IMR-90 (cell line): ENCODE measurements around the gene RARB. TPM values are rescaled to one million over a fixed set of nuclear protein-coding genes. Genes with fewer than 3 reads are reported as not detected.

ENCODE experiments used
- ATAC-seq: fragments of 200-7000 bp; cut with Tn5 transposase; 2 replicates; pipeline ENCODE4 v1.9.1; 2020; ENCODE audit warnings: low read depth, mild to moderate bottlenecking, moderate library complexity
- BruUV-seq: library from RNA; stranded (reverse); fragments of 400-500 nt; replicated peaks from 2 replicates; lab custom pipeline; 2021; lab: Mats Ljungman, UMichigan
- CTCF ChIA-PET: fragments of 300-600 bp; formaldehyde crosslinking; extraction: SDS; loops from one replicate; lab custom pipeline; 2021; ENCODE audit warnings: antibody characterized with exemption; lab: Yijun Ruan, JAX
- POLR2A ChIA-PET: fragments of 300-600 bp; sonication (Branson Sonifier 250); formaldehyde crosslinking; loops from one replicate; lab custom pipeline; 2022; ENCODE audit warnings: antibody characterized with exemption; ENCODE audit not compliant: unreplicated experiment; lab: Charles Lee
- DNase-seq: peaks from one replicate; pipeline ENCODE4 v3.0.0; 2013
- H2AFZ ChIP-seq: replicated peaks from 2 replicates; pipeline ENCODE3; 2013; ENCODE audit warnings: low read length, mild to moderate bottlenecking; ENCODE audit not compliant: poor library complexity
- H2AK5ac ChIP-seq: 2 replicates; pipeline ENCODE4 v1.6.1; 2013; ENCODE audit warnings: low read depth, low read length, inconsistent platforms
- H2AK9ac ChIP-seq: replicated peaks from 2 replicates; pipeline ENCODE3; 2013; ENCODE audit warnings: mild to moderate bottlenecking, low read depth, low read length, moderate library complexity; ENCODE audit not compliant: poor library complexity
- H2BK120ac ChIP-seq: 2 replicates; pipeline ENCODE4 v1.6.1; 2013; ENCODE audit warnings: low read depth, low read length, inconsistent platforms
- H2BK15ac ChIP-seq: 3 replicates; pipeline ENCODE4 v1.6.1; 2013; ENCODE audit warnings: low read depth, low read length, inconsistent platforms
- H2BK20ac ChIP-seq: 2 replicates; pipeline ENCODE4 v1.6.1; 2013; ENCODE audit warnings: low read depth, mild to moderate bottlenecking, inconsistent platforms, low read length, moderate library complexity
- H2BK5ac ChIP-seq: 2 replicates; pipeline ENCODE4 v1.6.1; 2013; ENCODE audit warnings: mild to moderate bottlenecking, low read depth, low read length, inconsistent platforms; ENCODE audit not compliant: poor library complexity, severe bottlenecking
- H3K14ac ChIP-seq: replicated peaks from 2 replicates; pipeline ENCODE4 v1.6.1; 2013; ENCODE audit warnings: low read depth, low read length, inconsistent platforms
- H3K18ac ChIP-seq: 2 replicates; pipeline ENCODE4 v1.6.1; 2013; ENCODE audit warnings: low read depth, low read length, control low read depth
- H3K23ac ChIP-seq: 2 replicates; pipeline ENCODE4 v1.6.1; 2013; ENCODE audit warnings: low read depth, low read length, inconsistent platforms
- H3K27ac ChIP-seq: 2 replicates; pipeline ENCODE4 v1.5.1; 2013; ENCODE audit warnings: mild to moderate bottlenecking, control low read depth, low read length; ENCODE audit not compliant: insufficient read depth
- H3K27me3 ChIP-seq: 2 replicates; pipeline ENCODE4 v1.6.1; 2013; ENCODE audit warnings: low read length; ENCODE audit not compliant: control insufficient read depth, insufficient read depth
- H3K36me3 ChIP-seq: 2 replicates; pipeline ENCODE4 v1.6.1; 2013; ENCODE audit warnings: low read length, mixed read lengths; ENCODE audit not compliant: control insufficient read depth, insufficient read depth
- H3K4ac ChIP-seq: 2 replicates; pipeline ENCODE4 v1.6.1; 2013; ENCODE audit warnings: low read depth, low read length, inconsistent platforms
- H3K4me1 ChIP-seq: 2 replicates; pipeline ENCODE4 v1.6.1; 2013; ENCODE audit warnings: low read length, mixed read lengths; ENCODE audit not compliant: control insufficient read depth, insufficient read depth
- H3K4me2 ChIP-seq: 2 replicates; pipeline ENCODE4 v1.6.1; 2013; ENCODE audit warnings: low read depth, mild to moderate bottlenecking, control low read depth, low read length, moderate library complexity
- H3K4me3 ChIP-seq: 2 replicates; pipeline ENCODE4 v1.5.1; 2013; ENCODE audit warnings: low read depth, mild to moderate bottlenecking, control low read depth, low read length, moderate library complexity; ENCODE audit not compliant: insufficient read depth
- H3K56ac ChIP-seq: 2 replicates; pipeline ENCODE4 v1.6.1; 2013; ENCODE audit warnings: low read length, inconsistent platforms; ENCODE audit not compliant: insufficient read depth; ENCODE audit errors: extremely low read depth
- H3K79me1 ChIP-seq, 2 experiments: 2 replicates each; pipeline ENCODE4 v1.6.1; 2013; ENCODE audit warnings: low read length in 2 of 2, inconsistent platforms in 1 of 2, low read depth in 1 of 2
- H3K9ac ChIP-seq: 2 replicates; pipeline ENCODE4 v1.6.1; 2013; ENCODE audit warnings: low read depth, low read length, control low read depth
- H3K9me1 ChIP-seq: 2 replicates; pipeline ENCODE4 v1.6.1; 2013; ENCODE audit warnings: low read length, inconsistent platforms; ENCODE audit not compliant: insufficient read depth
- H3K9me3 ChIP-seq: 2 replicates; pipeline ENCODE4 v1.6.1; 2013; ENCODE audit warnings: low read length; ENCODE audit not compliant: control insufficient read depth, insufficient read depth
- H4K20me1 ChIP-seq: 2 replicates; pipeline ENCODE4 v1.6.1; 2013; ENCODE audit warnings: low read length, inconsistent platforms; ENCODE audit not compliant: insufficient read depth
- H4K5ac ChIP-seq: 2 replicates; pipeline ENCODE4 v1.6.1; 2013; ENCODE audit warnings: mild to moderate bottlenecking, low read depth, low read length, control low read depth
- H4K8ac ChIP-seq, 2 experiments: 2 replicates each; pipeline ENCODE4 v1.6.1; 2013; ENCODE audit warnings: low read depth in 2 of 2, low read length in 2 of 2, control low read depth in 1 of 2, inconsistent platforms in 1 of 2
- H4K91ac ChIP-seq: 2 replicates; pipeline ENCODE4 v1.6.1; 2013; ENCODE audit warnings: low read depth, low read length, inconsistent platforms; ENCODE audit not compliant: insufficient read depth
- CEBPB ChIP-seq: IDR thresholded peaks from 2 replicates; pipeline ENCODE4 v1.6.1; 2012; ENCODE audit warnings: low read depth, low read length, improper control_type of control experiment
- WGBS, 2 experiments: methylation state at CpG; one replicate each; pipeline versions ENCODE4 v1.1.5 to v1.1.7; 2013; ENCODE audit warnings: missing lambda C conversion rate in 2 of 2; ENCODE audit not compliant: insufficient read length in 1 of 2; ENCODE audit errors: extremely low coverage in 2 of 2; 5-methylcytosine and 5-hydroxymethylcytosine counted together
- dilution Hi-C: fragments of 300-500 bp; cut with HindIII; formaldehyde crosslinking; loops from one replicate; pipeline ENCODE4 v1.14.3; 2018; ENCODE audit warnings: low sequenced_read_pairs; ENCODE audit not compliant: unreplicated experiment
- in situ Hi-C: fragments of 300-500 bp; cut with MboI; formaldehyde crosslinking; loops from 3 replicates; pipeline ENCODE4 v1.14.3; 2019; ENCODE audit warnings: low sequenced_read_pairs, inconsistent platforms, mixed read lengths
- intact Hi-C: fragments of 100-400 bp; cut with micrococcal nuclease; formaldehyde crosslinking; loops from 2 replicates; pipeline ENCODE4 v1.10.0; 2022
- polyA plus RNA-seq, 3 experiments: library from polyadenylated mRNA; depleted of rRNA; stranded (reverse); fragments of >200 nt; gene quantifications; 2 replicates each; pipeline ENCODE4 v1.2.3, GENCODE V29; 2012; ENCODE audit warnings: low replicate concordance in 1 of 3
- total RNA-seq: library from RNA; depleted of rRNA; stranded (reverse); fragments of >200 nt; gene quantifications from 2 replicates; pipeline ENCODE4 v1.2.3, GENCODE V29; 2012
- TF ChIP-seq, protein P1 (sequence below): fragments of 150-350 bp; IDR thresholded peaks from 2 replicates; pipeline ENCODE4 v1.6.1; 2016; ENCODE audit warnings: low read depth, mild to moderate bottlenecking, low read length, moderate library complexity, borderline replicate concordance

Gene RARB
- total and polyA plus RNA-seq, 2 of the 4 experiments (the other 2 are of a cell fraction), result 0.53 to 1.4 TPM

DNA sequence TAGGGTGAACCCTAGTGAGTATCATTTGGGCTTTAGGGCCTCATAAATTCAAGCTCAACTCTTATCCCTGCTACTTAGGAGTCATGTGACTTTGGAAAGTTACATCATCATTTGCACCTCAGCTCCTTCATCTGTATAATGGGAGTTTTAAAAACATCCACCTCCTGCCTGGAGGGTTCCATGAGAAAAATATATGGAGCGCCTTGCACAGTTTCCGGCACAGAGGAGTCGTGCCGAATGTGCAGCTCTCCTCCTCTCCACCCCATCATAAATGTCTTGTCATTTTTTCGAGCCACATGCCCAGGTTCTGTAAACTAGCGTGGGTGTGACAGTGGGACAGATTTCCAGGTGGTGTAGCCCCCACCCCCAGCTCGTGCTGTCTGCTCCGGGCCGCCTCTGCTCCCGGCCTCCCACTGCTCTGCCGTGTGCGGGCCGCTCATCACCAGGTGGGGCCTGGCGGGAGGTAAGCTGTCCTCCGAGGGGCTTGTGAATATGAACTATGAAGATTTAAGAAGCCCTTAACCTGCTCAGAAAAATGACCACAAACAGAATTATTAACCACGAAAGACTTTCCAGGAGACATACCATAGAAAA lies 146.2 kb downstream of the RARB start:
- Histone ChIP-seq H4K91ac (peak overlapping the region; percentile 85), H3K18ac (peak overlapping the region; percentile 51; the same call in 1 of the 2 replicates), H3K4me2 (no peak overlapping the region), H2BK120ac (peak overlapping the region; percentile 95), H2BK15ac (peak overlapping the region; percentile 76; the same call in 2 of the 3 replicates), H3K23ac (peak overlapping the region; percentile 55; the same call in 1 of the 2 replicates), H2AK5ac (peak overlapping the region; percentile 83), H3K4me1 (peaks cover 9% of the 10 kb centered on the region), H3K79me1 (no peaks in the 10 kb centered on the region), H3K27ac (no peak overlapping the region), H4K8ac (peak overlapping the region; percentile 79 to 88), H3K4ac (peak overlapping the region; percentile 94), H2AK9ac (peak overlapping the region; percentile 45), H4K5ac (peak overlapping the region; percentile 39; the same call in 1 of the 2 replicates), H3K56ac (peak overlapping the region; percentile 2; the same call in 1 of the 2 replicates), H3K27me3 (no peaks in the 10 kb centered on the region), H3K9me3 (no peaks in the 10 kb centered on the region), H3K9me1 (peaks cover 10% of the 10 kb centered on the region), H3K4me3 (no peak overlapping the region), H2BK20ac (peak overlapping the region; percentile 97), H2AFZ (peak overlapping the region; percentile 92), H4K20me1 (no peaks in the 10 kb centered on the region), H3K9ac (no peak overlapping the region), H3K36me3 (no peaks in the 10 kb centered on the region), H2BK5ac (peak overlapping the region; percentile 93), H3K14ac (peak overlapping the region; percentile 89)
- CTCF ChIA-PET, result interaction anchor here (0.8 kb wide), 1 partner anchor 19 kb away, joined by 3 read pairs; no protein-coding TSS in a partner anchor
- BruUV-seq, result no TSS peak
- ATAC-seq (no peak), DNase-seq (no peak)
- TF ChIP-seq, protein P1, sequence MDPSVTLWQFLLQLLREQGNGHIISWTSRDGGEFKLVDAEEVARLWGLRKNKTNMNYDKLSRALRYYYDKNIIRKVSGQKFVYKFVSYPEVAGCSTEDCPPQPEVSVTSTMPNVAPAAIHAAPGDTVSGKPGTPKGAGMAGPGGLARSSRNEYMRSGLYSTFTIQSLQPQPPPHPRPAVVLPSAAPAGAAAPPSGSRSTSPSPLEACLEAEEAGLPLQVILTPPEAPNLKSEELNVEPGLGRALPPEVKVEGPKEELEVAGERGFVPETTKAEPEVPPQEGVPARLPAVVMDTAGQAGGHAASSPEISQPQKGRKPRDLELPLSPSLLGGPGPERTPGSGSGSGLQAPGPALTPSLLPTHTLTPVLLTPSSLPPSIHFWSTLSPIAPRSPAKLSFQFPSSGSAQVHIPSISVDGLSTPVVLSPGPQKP, result no peak
- TF ChIP-seq CEBPB, result 0 out of 2 replicates have a peak, but pooled peaks have one; percentile 10
- dilution Hi-C loops, result no loop called here
- intact Hi-C loops, result loop anchor here (5.0 kb wide), 1 partner anchor 1282 kb away; no protein-coding TSS in a partner anchor
- POLR2A ChIA-PET, result no interaction called here
- in situ Hi-C loops, result no loop called here
- WGBS, 2 experiments, result no CpG with 5 or more reads among the region's 16 CpGs
